Neutrophil (primary cell): Measurements from ENCODE around the gene BRINP3.

Experiments used
- H3K27ac ChIP-seq: fragments of 200-600 bp; sonication (generic); 2 replicates; pipeline ENCODE4 v1.5.1; 2016; ENCODE audit warnings: mild to moderate bottlenecking, moderate library complexity
- H3K27me3 ChIP-seq: fragments of 200-600 bp; sonication (generic); 2 replicates; pipeline ENCODE4 v1.6.0; 2016; ENCODE audit warnings: mild to moderate bottlenecking
- H3K36me3 ChIP-seq: fragments of 200-600 bp; sonication (generic); 2 replicates; pipeline ENCODE4 v1.5.1; 2017
- H3K4me1 ChIP-seq, 2 experiments: fragments of 200-600 bp in 1 of 2; sonication (generic) in 1 of 2; 1 replicate in 1 of 2; 2 replicates in 1 of 2; pipeline versions ENCODE4 v1.5.1 to v1.6.1; 2013 to 2016; ENCODE audit warnings: low read depth in 1 of 2, low read length in 1 of 2, mild to moderate bottlenecking in 1 of 2, moderate library complexity in 1 of 2; ENCODE audit not compliant: control insufficient read depth in 1 of 2, insufficient read depth in 1 of 2
- H3K4me3 ChIP-seq, 2 experiments: fragments of 200-600 bp in 1 of 2; sonication (generic) in 1 of 2; 1 replicate in 1 of 2; 2 replicates in 1 of 2; pipeline ENCODE4 v1.5.1; 2013 to 2016; ENCODE audit warnings: low read depth in 1 of 2, low read length in 1 of 2, mild to moderate bottlenecking in 1 of 2, moderate library complexity in 1 of 2
- H3K9me3 ChIP-seq: fragments of 200-600 bp; sonication (generic); 2 replicates; pipeline ENCODE4 v1.5.1; 2016
- CTCF ChIP-seq: fragments of 200-600 bp; sonication (generic); IDR thresholded peaks from 2 replicates; pipeline ENCODE4 v1.5.1; 2016; ENCODE audit warnings: antibody characterized with exemption

Gene BRINP3

GRCh38 chr1:190119683-190120082 lies 358.0 kb downstream of the BRINP3 start:
- Histone ChIP-seq H3K27me3 (no peaks in the 10 kb centered on the region), H3K4me1 (no peaks in the 10 kb centered on the region), H3K27ac (no peak overlapping the region), H3K36me3 (no peaks in the 10 kb centered on the region), H3K9me3 (no peaks in the 10 kb centered on the region), H3K4me3 (no peak overlapping the region)
- TF ChIP-seq CTCF, result no peak

- Histone ChIP-seq H3K27ac (no peak overlapping the region), H3K4me3 (no peak overlapping the region)
- TF ChIP-seq CTCF, result no peak
Observed at GRCh38 chr1:190116921-190117320, 360.7 kb downstream of the BRINP3 start.

GRCh38 chr1:190104961-190105360 lies 372.7 kb downstream of the BRINP3 start:
- Histone ChIP-seq H3K9me3 (no peaks in the 10 kb centered on the region), H3K27ac (no peak overlapping the region), H3K4me1 (no peaks in the 10 kb centered on the region), H3K4me3 (no peak overlapping the region), H3K27me3 (no peaks in the 10 kb centered on the region), H3K36me3 (no peaks in the 10 kb centered on the region)
- no peak for TF ChIP-seq CTCF

More at GRCh38 chr1:190116921-190117320, 360.7 kb downstream of the BRINP3 start:
- H3K36me3 ChIP-seq, result no peaks in the 10 kb centered on the region
- no peaks in the 10 kb centered on the region for H3K4me1 ChIP-seq
- no peaks in the 10 kb centered on the region for H3K9me3 ChIP-seq
- H3K27me3 ChIP-seq, result no peaks in the 10 kb centered on the region

- no peak overlapping the region for H3K27ac ChIP-seq
- H3K4me1 ChIP-seq, result no peaks in the 10 kb centered on the region
- no peak for TF ChIP-seq CTCF
Observed at GRCh38 chr1:190102757-190103326, 374.8 kb downstream of the BRINP3 start.

GRCh38 chr1:190101756-190102155 lies 375.9 kb downstream of the BRINP3 start:
- no peak overlapping the region for H3K4me3 ChIP-seq
- H3K4me1 ChIP-seq, result no peaks in the 10 kb centered on the region
- no peaks in the 10 kb centered on the region for H3K36me3 ChIP-seq
- no peaks in the 10 kb centered on the region for H3K9me3 ChIP-seq
- no peak for TF ChIP-seq CTCF
- no peak overlapping the region for H3K27ac ChIP-seq
- no peaks in the 10 kb centered on the region for H3K27me3 ChIP-seq

More at GRCh38 chr1:190102757-190103326, 374.8 kb downstream of the BRINP3 start:
- H3K36me3 ChIP-seq, result no peaks in the 10 kb centered on the region
- no peak overlapping the region for H3K4me3 ChIP-seq
- H3K9me3 ChIP-seq, result no peaks in the 10 kb centered on the region
- no peaks in the 10 kb centered on the region for H3K27me3 ChIP-seq
